ENCODE results near the gene EIF1AX.

DNA sequence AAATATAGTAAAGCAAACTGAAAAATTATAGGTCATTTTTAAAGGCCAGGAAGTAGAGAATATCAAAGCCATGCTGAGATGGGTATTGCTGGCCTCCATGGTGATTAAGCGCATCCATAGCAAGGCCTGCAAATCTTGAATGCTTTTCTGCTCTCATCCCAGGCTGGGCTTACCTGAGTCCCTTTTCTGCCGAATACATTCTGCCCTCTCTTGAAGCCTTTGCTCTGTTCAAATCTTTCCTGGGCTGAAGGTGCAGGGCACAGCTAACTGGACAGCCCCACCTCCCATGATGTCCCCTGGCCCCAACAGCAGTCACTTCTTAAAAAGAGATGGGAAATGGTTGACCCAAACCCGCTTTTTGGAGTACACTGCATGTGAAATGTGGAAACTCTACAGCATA, 10.1 kb upstream of the EIF1AX start:
- TF ChIP-seq, protein P1, sequence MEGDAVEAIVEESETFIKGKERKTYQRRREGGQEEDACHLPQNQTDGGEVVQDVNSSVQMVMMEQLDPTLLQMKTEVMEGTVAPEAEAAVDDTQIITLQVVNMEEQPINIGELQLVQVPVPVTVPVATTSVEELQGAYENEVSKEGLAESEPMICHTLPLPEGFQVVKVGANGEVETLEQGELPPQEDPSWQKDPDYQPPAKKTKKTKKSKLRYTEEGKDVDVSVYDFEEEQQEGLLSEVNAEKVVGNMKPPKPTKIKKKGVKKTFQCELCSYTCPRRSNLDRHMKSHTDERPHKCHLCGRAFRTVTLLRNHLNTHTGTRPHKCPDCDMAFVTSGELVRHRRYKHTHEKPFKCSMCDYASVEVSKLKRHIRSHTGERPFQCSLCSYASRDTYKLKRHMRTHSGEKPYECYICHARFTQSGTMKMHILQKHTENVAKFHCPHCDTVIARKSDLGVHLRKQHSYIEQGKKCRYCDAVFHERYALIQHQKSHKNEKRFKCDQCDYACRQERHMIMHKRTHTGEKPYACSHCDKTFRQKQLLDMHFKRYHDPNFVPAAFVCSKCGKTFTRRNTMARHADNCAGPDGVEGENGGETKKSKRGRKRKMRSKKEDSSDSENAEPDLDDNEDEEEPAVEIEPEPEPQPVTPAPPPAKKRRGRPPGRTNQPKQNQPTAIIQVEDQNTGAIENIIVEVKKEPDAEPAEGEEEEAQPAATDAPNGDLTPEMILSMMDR (IDR thresholded peaks at IDR 0.05; ENCODE audit: borderline replicate concordance, extremely low read depth, low read length, poor library complexity, severe bottlenecking) = no peak
- TF ChIP-seq EZH2 (IDR thresholded peaks at IDR 0.05; ENCODE audit: borderline replicate concordance, low read depth, low read length, severe bottlenecking) = no peak

Data from DND-41 (cell line).